ENCODE results near the gene ARHGEF17.
"Not testable (repeated sequence)": the region's sequence is repeated elsewhere in the genome, so short reads cannot be mapped to it uniquely, and the experiment has no call there.

The ARHGEF17 gene, protein sequence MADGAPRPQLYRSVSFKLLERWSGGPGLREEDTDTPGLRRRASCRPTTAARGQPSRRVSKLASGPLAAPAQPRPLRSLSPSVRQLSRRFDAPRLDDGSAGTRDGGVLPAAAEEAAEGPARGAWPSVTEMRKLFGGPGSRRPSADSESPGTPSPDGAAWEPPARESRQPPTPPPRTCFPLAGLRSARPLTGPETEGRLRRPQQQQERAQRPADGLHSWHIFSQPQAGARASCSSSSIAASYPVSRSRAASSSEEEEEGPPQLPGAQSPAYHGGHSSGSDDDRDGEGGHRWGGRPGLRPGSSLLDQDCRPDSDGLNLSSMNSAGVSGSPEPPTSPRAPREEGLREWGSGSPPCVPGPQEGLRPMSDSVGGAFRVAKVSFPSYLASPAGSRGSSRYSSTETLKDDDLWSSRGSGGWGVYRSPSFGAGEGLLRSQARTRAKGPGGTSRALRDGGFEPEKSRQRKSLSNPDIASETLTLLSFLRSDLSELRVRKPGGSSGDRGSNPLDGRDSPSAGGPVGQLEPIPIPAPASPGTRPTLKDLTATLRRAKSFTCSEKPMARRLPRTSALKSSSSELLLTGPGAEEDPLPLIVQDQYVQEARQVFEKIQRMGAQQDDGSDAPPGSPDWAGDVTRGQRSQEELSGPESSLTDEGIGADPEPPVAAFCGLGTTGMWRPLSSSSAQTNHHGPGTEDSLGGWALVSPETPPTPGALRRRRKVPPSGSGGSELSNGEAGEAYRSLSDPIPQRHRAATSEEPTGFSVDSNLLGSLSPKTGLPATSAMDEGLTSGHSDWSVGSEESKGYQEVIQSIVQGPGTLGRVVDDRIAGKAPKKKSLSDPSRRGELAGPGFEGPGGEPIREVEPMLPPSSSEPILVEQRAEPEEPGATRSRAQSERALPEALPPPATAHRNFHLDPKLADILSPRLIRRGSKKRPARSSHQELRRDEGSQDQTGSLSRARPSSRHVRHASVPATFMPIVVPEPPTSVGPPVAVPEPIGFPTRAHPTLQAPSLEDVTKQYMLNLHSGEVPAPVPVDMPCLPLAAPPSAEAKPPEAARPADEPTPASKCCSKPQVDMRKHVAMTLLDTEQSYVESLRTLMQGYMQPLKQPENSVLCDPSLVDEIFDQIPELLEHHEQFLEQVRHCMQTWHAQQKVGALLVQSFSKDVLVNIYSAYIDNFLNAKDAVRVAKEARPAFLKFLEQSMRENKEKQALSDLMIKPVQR (N-terminal part only)

DNA sequence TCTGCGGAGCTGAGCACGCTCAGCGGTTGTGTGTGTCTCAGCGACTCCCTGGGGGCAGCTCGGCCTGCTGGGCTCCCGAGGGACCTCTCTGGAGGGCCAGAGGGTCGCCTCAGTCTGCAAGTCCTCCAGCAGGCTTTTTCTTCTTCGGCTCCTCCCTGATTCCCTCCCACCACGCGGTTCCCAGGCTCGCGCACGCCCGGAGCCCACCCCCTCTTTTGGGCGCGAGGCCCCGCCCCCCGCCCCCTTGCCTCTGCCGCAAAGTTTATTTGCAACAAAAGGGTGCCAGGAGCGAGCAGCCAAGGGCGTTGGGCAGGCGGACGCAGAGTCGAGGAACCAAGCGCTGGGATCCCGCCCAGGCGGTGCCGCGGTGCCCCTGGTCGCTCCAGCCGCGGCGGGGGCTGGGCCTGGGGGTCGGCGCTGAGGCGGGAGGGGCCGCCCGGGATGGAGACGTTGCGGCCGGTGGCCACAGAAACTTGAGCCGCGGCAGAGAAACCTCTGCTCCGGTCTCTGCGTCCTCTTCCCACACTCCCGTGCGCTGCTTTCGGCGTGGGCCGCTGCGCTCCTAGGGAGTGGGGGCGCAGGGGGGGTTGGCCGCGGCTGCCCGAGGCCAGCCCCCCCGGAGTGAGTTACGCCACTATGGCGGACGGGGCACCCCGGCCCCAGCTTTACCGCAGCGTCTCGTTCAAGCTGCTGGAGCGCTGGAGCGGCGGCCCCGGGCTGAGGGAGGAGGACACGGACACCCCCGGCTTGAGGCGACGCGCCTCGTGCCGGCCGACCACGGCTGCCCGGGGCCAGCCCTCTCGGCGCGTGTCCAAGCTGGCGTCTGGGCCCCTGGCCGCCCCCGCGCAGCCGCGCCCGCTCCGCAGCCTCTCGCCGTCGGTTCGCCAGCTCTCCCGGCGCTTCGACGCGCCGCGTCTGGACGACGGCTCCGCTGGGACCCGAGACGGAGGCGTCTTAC lies at the start of gene ARHGEF17:
TSS of gene ARHGEF17 (plus strand) at position 274 of the 958 bp plus-strand sequence. CDS start at position 637, 363 bp downstream.
- DNase-seq (ENCODE audit: low read depth in 2 of 2): no peak

DNA sequence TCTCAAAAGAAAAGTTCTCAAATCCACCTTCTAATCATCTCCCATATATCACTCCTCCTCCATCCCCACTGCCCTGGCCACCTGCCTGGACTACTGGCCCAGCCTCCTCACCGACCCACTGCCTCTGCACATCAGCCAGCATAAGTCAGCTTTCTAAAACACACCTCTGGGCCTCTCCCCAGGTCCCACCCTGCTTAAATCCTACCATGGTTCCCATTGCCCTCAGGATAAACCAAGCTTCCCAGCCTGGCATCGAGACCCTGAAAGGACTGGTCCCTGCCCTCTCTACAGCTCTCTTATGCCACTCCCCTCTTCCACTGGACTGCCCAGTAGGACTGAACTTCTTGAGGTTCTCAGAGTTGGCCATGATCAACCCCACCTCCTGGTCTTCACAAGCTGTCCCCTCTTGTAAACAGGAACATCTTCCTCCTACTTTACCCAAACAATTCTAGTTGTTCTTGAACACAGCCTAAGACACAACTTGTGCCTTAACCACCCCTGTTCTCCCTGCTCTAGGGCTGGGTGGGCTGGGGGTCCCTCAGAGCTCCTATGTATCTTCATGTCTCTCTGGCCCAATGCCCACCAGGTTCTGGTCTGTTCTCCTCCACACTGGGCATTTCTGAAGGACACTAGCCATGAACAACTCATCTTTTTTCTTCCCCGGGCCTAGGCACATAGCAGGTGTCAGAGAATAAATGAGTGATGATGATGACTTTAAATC lies 48.5 kb upstream of the ARHGEF17 start:
- DNase-seq (ENCODE audit: low read depth in 2 of 2): no peak

DNA sequence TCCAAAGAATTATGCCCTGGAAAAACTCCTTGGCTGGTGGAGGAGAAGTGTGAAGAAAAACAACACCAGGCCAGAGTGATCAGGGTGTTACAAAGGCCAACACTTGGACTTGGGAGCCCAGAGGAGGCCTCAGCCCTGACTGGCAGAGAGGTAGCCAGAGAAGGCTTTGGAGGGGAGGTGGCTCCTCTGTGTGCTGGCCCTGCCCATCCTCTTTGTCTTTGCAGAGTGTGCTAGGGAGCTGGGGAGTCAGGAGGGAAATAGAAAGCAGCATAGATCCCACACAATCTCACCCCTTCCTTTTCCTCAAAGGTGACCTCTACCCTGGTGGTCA lies 48.0 kb upstream of the ARHGEF17 start:
- no peak for DNase-seq (ENCODE audit: low read depth in 2 of 2)

DNA sequence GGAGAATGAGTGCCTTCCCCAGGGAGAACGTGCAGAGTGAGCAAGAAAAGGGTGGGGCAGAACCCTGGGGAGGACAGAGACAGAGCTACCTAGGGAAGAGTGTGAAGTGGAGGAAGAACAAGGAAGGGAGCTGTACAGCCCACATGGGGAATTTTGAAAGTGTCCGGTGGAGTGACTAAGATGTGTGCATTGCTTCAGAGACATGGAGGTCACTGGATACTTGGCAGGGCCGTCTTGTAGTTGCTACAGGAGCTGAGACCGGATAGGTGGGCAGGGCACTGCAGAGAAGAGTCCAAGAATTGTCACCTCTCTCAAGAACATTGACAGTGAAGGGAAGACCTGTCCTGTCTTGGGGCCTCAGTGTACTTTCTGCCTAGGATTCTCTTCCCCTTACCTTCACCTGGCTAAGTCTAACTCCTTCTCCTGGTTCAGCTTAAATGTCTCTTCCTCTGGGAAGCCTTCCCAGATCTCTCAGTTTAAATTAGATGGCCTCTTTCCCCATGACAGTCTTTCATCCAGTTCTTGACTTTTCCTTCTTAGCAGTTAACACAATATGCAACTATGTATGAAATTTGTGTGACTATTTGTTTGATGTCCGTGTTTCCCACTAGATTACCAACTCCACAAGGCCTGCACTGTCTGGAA lies 45.1 kb upstream of the ARHGEF17 start:
- no peak for DNase-seq (ENCODE audit: low read depth in 2 of 2)

DNA sequence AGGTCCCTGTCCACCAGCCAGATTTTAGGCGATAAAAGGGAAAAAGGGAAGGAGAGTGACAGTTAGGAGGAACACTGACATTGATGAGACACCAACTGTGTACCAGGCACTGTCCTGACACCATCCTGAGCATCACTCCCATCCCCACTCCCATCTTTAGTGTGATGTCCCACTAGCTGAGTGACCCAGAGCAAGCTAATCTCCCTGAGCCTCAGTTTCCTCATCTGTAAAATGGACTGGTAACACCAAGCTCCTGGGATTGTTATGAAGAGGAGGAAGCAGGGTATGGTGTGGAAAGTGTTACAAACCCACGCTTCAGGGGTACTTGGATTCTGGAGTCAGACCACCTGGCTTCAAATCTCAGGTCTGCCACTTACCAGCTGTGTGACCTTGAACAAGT lies 44.4 kb upstream of the ARHGEF17 start:
- DNase-seq (ENCODE audit: low read depth in 2 of 2): no peak

DNA sequence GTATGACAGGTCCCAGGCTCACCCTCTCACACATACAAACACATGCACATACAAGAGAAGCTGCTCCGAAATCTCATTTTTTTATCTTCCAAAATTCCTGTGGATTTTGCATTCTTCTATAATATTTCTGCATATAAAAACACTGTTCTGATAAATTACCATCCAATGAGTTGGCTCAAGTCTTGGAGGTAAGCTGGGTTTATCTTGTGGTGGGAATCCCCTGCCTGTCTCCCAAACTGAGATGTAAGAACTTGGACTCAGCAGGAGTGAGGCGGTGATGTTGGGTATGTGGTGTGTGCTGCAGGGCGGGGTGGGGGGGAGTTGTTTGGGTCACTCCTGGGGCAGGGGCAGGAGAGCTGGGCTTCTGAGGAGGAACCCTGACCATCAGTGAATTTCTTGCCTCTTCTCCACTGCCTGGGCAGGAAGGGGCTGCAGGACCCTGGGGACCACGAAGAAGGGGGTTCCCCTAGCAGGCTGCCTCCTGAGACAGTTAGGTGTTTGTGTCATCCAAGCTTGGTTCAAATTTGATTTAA lies 42.7 kb upstream of the ARHGEF17 start:
- no peak for DNase-seq (ENCODE audit: low read depth in 2 of 2)

DNA sequence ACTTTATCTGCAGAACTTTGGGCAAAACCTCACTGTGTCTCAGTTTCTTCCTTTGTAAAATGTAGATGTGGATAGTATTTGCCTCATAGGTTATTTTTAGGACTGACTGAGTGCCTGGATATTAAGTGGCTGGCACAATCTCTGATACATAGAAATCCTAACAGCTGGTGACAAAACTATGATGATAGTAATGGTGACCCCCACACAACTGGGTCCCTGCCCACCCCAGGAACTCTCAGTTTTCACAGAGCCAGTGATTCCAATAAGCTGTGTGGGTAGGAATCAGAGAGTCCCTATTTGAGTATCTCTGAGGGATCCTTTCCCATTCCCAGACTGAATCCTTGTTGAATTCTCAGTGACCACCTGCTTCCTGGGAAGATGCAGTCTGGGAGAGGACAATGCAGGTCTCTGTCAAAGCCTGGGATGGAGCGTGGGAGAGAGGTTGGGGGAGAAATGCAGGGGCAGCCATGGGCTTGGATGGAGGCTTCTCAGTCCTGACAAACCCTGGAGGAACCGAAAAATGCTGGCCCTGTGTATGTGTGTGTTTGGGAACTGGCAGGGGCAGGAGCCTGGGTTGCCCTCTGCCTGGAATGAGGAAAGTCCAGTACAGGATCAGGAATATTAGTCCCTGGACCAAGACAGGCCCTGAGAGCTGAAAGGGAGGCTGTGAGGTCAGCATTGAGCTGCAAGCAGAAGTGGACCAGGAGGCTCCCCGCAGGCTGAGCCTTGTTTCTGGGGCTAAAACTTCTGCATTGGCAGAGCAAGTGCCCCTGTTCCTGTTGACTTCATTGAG lies 42.0 kb upstream of the ARHGEF17 start:
- DNase-seq (ENCODE audit: low read depth in 2 of 2): no peak

DNA sequence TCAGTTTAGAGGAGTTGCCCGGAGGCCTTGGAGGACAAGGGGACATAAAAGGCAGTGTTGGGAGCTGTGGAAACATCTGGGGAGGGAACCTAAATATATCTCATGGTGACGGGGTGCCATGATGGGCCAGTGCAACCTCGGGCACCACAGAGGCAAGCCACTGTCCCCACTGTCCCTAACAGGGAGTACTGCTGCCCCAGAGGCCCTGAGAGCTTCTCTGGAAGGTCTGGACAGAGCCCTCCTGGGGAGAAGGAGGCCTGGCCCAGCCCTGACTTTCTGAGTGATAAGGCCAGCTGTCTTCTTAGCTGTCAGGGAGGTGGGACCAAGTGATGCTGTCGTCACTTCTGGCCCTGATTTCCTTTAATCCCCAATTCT lies 41.4 kb upstream of the ARHGEF17 start:
- DNase-seq (ENCODE audit: low read depth in 2 of 2): no peak

DNA sequence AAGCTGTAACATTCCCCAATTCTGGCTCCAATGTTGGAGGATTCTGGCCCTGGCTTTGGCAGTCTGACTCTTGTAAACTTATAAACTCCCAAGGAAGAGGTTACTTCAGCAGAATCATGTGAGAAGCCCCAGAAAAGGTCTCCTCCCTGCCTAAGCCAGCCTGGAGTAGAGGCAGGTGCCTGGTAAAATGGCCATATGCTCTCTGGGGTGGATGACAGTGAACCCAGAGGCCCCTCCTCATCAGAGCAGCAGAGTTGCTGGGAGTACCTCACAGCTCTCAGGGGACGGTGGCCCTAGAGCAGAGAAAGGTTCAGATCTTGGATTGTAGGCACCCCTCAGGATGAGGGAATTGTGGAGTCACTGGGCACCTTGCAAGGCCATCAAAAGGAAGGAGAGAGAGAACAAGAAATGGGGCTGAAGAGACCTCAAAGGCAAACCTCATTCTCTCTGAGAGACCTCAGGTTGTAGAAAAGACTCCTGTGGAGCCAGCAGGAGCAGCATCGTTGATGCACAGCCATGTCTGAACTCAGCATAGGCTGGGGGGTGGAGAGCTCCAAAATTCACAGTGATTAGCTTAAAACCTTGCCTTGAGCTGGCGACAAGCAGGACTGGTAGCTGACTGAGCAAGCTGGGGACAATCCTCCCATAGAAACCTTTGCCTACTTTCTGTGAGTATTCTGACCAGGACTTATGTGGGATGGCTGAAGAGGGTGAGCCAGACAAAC lies 40.8 kb upstream of the ARHGEF17 start:
- DNase-seq (ENCODE audit: low read depth in 2 of 2): no peak

DNA sequence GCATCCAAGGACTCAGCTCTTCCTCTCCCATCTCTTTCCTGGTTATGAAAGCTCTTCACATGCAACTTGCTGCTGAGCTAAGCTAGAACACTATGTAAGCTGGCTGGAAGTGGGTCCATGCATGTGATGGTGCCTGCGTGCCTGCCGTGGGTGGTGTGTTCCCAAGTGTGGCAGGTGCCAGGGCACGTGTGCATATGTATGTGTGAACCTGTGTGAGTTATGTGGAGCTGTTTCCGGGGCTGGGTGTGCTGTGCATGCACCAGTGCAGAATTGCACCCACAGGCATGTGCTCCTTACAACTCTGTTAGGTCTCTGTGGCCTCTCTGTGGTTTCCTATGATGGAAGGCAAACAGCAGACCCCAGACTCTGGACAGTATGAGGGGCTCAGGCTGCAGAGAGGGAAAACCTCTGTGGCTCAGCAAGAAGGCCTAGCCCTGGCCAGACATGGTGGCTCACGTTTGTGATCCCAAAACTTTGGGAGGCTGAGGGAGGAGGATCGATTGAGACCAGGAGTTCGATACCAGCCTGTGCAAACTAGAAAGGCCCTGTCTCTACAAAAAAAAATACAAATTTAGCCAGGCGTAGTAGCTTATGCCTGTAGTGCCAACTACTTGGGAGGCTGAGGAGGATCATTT lies 40.1 kb upstream of the ARHGEF17 start:
- no peak for DNase-seq (ENCODE audit: low read depth in 2 of 2)

DNA sequence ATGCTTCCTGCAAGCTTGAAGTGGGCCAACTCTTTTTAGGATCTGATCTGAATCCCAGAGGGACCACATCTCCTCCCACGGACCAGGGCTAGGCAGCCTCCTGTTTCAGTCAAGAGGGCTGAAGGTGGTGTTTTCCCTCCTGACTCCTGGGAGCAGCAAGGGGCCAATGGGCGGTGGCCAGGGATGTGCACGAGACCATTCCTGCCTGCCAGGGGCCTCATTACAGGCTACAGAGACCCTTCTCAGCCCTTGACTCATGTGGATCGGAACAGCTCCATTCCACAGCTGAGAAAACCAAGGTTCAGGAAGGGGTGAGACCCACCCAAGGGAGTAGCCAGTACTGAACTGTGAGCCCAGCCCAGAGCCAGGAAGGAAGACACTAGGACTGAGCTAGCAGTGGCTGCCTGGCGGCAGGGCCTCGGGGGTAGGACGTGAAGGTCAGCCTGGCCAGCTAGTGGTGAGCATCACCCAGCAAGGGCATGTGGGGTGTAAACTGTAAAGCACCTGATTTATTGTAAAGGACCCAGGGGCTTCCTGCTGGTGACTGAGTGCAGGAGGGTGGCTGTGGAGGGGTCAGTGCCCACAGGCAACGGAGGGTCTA lies 39.3 kb upstream of the ARHGEF17 start:
- no peak for DNase-seq (ENCODE audit: low read depth in 2 of 2)

DNA sequence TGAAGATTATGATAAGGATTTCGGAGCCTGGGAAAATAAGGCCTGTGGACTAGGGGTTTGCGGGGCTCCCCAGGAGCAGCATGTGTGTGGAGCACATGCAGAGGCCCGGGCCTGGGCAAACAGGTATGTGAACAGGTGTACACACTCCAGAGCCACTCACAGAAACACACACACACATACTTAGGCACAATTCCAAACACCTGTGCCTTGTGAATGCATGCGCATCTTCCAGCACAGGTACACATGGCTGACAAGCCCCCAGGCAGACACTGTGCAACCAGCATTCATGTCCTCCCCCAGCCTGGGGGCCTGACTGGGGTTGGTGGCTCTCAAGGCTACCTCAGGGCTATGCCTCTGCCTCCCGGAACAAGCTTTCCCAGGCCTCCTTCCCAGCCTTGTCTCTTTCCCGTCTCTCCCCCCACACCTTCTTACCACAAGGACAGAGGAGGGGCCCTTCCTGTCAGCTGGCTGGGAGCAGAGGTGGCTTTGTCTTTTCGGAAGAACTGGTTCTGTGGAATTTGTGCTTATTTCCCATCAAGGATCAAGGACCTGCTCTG lies 38.5 kb upstream of the ARHGEF17 start:
- DNase-seq (ENCODE audit: low read depth in 2 of 2): no peak

DNA sequence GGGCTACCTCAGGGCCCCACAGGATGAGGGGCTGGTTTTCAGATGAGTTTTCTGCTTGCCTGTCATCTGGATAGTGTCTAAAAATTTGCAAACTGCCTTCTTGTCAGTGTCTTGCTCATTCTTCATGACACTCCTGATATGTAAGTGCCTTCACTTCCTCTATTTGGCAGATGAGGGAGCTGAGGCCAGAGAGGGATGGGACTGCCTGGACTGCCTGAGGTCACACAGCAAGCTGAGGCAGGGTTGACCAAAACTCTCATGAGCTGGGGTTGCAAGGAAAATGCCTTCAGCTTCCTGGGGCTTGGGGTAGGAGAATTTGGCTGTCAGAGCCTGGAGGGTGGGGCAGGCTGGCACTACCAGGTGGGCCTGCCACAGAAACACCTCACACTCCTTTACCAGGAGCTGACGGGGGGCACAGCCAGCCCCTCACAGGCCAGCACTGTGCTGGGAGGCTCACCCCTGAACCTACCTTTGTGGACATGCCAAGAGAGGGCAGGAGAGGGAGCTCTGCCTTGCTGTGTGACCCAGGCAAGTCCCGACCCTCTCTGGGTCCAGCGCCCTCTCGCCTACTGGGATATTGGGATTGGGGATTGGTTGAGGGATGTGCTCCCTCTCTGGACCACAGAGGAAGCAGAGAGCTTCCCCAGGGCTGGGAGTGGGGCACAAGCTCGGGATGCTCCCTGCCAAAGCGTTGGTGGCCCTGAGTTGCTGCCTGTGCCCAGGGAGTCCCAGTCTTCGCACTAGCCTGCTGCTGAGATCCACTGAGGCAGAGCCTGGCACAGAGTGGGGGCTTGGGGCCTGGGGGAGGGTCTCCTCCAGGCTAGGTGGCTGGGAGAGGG lies 37.8 kb upstream of the ARHGEF17 start:
- no peak for DNase-seq (ENCODE audit: low read depth in 2 of 2)

DNA sequence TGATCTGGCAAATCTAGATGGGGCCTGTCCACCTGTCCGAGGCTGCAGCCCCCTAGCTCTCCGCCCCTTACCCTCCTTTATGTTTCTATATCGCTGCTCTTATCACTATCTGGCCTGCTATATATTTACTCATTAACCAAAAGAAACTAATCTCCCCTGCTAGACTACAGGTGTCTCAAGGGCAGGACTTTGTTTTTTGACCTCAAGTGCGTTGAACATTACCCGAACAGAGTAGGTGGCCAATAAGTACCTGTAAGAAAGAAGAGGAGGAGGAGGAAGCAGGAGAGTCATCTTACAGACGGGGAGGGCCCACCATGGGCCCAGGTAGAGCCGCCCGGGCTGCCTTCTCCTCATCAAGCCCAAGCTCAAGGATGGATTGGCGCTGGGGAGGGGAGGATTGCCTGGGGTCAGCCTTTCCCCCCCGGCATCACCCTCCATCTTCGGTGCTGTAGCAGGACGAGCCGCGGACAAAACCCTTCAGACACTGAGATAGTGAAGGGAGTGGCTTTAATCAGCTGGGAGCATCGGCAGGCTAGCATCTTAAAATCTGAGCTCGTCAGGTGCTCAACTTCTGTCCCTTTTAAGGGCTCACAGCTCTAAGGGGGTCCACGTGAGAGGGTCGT lies 37.1 kb upstream of the ARHGEF17 start:
- no peak for DNase-seq (ENCODE audit: low read depth in 2 of 2)

DNA sequence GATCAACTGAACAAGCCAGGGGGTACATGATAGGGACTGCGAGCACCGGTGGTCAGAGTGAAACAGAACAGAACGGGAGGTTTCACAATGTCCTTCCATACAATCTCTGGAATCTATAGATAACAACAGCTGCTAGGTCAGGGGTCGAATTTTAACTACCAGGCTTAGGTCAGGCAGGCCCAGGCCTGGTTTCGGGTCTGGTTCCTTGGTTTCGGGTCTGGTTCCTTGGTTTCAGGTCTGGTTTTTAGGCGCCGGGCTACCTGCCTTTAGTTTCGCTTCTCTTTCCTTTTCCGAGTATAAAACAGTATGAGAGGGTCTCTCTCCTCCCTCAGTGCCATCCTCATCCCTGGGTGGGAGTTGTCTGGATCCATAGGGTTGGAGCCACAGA lies 36.6 kb upstream of the ARHGEF17 start:
- DNase-seq (ENCODE audit: low read depth in 2 of 2): not testable (repeated sequence)
